ENCODE data around the gene NUDT2. TPM values are rescaled to one million over a fixed set of nuclear protein-coding genes. Genes with fewer than 3 reads are reported as not detected.

NUDT2 gene
- total and polyA plus RNA-seq, 2 donors (not counting 1 experiment from before 2014, with no cell fraction given), result 47.1 to 50.8 TPM

DNA sequence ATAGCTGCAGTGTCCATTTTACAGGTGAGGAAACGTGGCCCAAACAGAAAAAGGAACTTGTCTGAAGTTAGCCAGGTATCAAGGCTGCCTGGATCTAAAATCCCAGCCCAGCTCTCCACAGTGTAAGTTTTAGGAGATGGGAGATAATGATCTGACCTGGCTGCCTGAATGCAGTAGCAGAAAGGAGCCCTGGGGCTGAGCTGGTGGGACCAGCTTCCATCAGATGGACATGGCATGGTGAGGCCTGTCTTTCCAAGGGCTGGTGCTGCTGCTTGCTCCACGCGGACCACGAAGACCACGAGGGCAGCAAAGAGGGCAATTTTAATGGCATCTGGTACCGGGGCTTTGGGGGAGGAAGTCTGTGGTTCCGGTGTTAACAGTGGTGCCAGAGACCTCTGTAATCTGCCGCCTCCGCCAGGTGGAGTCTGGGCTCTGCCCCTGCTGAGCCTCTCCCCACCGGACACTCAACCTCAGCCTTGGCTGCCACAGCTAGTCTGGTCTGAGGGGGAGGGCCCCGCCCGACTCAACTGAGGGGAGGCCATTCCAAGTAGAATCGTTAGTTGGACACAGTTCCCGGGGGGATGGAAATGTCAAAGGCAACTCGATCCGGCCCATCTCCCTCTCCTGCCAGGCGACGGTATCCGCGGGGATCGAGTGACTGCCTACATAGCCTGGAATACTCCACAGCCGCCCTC lies 46.7 kb downstream of the NUDT2 start:
- H3K4me1 ChIP-seq (ENCODE audit: control insufficient read depth, extremely low read depth, insufficient read depth, low read length), result peaks cover 3% of the 10 kb centered on the region
- no peaks in the 10 kb centered on the region for H3K79me2 ChIP-seq (ENCODE audit: control insufficient read depth, insufficient read depth, low read length)
- peak overlapping the region; percentile 30 for H3K4me2 ChIP-seq (ENCODE audit: extremely low read depth, insufficient read depth, low read length)
- peak overlapping the region; percentile 52 to 92 (median 64) for H3K4me3 ChIP-seq (replicated peaks in 1 of 4; ENCODE audit: control extremely low read depth in 1 of 4, insufficient read depth in 1 of 4, low read depth in 3 of 4, low read length in 4 of 4)
- H2AFZ ChIP-seq (ENCODE audit: low read length), result no peak overlapping the region
- H3K27me3 ChIP-seq (ENCODE audit: control insufficient read depth, insufficient read depth, low read length), result peaks cover 14% of the 10 kb centered on the region
- no peaks in the 10 kb centered on the region for H3K36me3 ChIP-seq (ENCODE audit: control insufficient read depth, insufficient read depth, low read length)
- H3K9ac ChIP-seq (ENCODE audit: insufficient read depth, low read length), result peak overlapping the region; percentile 34
- peak in 1 of 2 donors; percentile 38 for DNase-seq (ENCODE audit: low read depth in 2 of 2)
- H3K27ac ChIP-seq (ENCODE audit: insufficient read depth, low read length), result no peak overlapping the region
- no peaks in the 10 kb centered on the region for H3K9me3 ChIP-seq (ENCODE audit: control insufficient read depth, insufficient read depth, low read depth, low read length)
- H4K20me1 ChIP-seq (ENCODE audit: control insufficient read depth, extremely low read depth, insufficient read depth, low read length), result no peaks in the 10 kb centered on the region
- TF ChIP-seq EZH2 (IDR thresholded peaks at IDR 0.05; ENCODE audit: low read length, missing control alignments), result no peak
- TF ChIP-seq, protein P1, sequence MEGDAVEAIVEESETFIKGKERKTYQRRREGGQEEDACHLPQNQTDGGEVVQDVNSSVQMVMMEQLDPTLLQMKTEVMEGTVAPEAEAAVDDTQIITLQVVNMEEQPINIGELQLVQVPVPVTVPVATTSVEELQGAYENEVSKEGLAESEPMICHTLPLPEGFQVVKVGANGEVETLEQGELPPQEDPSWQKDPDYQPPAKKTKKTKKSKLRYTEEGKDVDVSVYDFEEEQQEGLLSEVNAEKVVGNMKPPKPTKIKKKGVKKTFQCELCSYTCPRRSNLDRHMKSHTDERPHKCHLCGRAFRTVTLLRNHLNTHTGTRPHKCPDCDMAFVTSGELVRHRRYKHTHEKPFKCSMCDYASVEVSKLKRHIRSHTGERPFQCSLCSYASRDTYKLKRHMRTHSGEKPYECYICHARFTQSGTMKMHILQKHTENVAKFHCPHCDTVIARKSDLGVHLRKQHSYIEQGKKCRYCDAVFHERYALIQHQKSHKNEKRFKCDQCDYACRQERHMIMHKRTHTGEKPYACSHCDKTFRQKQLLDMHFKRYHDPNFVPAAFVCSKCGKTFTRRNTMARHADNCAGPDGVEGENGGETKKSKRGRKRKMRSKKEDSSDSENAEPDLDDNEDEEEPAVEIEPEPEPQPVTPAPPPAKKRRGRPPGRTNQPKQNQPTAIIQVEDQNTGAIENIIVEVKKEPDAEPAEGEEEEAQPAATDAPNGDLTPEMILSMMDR (conservative IDR thresholded peaks at IDR 0.05 in 1 of 2, IDR thresholded peaks at IDR 0.05 in 1 of 2; ENCODE audit: low read depth in 1 of 2, low read length in 2 of 2), result no peak

DNA sequence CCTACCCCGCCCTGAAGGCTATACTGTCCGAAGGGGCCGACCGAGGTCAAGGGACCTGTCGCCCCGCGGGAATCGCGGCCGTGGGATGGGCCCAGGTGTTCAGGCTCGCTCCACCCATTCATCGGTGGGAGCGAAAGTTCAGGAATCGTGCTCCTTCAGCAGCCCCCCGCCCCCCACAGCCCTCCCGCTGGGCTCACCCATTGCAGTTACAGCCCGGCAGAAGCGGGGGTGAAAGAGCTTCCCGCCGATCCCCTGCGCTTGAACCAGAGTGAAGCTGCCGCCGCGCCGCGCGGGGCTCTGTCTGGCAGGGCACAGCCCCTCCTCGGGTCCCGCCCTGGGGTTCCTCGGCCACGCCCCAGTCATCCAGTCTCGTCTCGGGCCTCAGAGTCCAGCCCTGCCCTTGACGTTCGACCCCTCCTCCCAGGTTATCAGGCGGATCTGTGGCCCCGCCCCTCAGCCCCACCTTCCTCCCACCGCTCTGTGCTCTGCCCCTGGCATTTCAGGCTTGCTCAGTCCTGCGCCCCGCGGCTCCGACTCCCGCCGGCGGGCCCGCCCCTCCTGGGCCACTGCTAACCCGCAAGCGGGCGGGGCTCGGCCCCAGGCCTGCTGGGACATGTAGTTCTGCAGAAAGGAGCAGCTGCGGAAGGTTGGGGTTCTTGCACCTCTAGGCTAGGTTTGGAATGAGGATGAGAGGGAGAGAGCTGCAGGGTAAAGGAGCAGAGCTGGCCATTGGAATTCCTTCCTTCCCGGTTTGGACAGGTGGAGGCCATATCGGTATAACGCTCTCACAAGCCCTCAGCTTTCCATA lies 47.4 kb downstream of the NUDT2 start, which contains the start of gene MYORG:
TSS of gene MYORG (minus strand) at position 303 of the 808 bp plus-strand sequence. CDS start 3,955 bp downstream, outside the sequence.
- Histone ChIP-seq H4K20me1 (ENCODE audit: control insufficient read depth, extremely low read depth, insufficient read depth, low read length) (no peaks in the 10 kb centered on the region), H3K79me2 (ENCODE audit: control insufficient read depth, insufficient read depth, low read length) (no peaks in the 10 kb centered on the region), H2AFZ (ENCODE audit: low read length) (peak within 1 kb of the TSS; percentile 89), H3K27ac (ENCODE audit: insufficient read depth, low read length) (no peak within 1 kb of the TSS), H3K36me3 (ENCODE audit: control insufficient read depth, insufficient read depth, low read length) (no peaks in the 10 kb centered on the region), H3K4me2 (ENCODE audit: extremely low read depth, insufficient read depth, low read length) (peak within 1 kb of the TSS; percentile 92), H3K9me3 (ENCODE audit: control insufficient read depth, insufficient read depth, low read depth, low read length) (no peaks in the 10 kb centered on the region), H3K9ac (ENCODE audit: insufficient read depth, low read length) (peak within 1 kb of the TSS; percentile 34), H3K4me3 (replicated peaks in 1 of 4; ENCODE audit: control extremely low read depth in 1 of 4, insufficient read depth in 1 of 4, low read depth in 3 of 4, low read length in 4 of 4) (peak within 1 kb of the TSS; percentile 52 to 92 (median 64)), H3K27me3 (ENCODE audit: control insufficient read depth, insufficient read depth, low read length) (peaks cover 14% of the 10 kb centered on the region), H3K4me1 (ENCODE audit: control insufficient read depth, extremely low read depth, insufficient read depth, low read length) (peaks cover 3% of the 10 kb centered on the region)
- DNase-seq (ENCODE audit: low read depth in 2 of 2), result peak; percentile 69 to 84
- no peak for TF ChIP-seq EZH2 (IDR thresholded peaks at IDR 0.05; ENCODE audit: low read length, missing control alignments)
- TF ChIP-seq, protein P1 (conservative IDR thresholded peaks at IDR 0.05 in 1 of 2, IDR thresholded peaks at IDR 0.05 in 1 of 2; ENCODE audit: low read depth in 1 of 2, low read length in 2 of 2), result no peak

DNA sequence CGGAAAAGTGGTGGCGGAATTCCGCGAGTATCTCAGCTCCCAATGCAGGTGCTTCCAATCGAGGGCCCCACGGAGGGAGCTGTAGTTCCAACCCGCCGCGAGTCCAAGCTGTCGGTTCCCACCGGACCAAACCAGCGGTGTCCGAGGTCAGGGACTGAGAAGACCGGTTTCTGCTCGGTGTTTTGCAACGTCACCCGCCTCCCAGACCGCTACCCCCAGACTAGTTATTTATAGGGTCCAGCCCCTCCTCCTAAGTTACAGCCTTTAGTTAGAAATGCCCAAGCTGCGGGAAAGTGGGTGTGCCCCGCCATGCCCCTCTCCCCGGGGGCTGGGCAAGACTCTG lies 48.0 kb downstream of the NUDT2 start:
- Histone ChIP-seq H3K4me1 (ENCODE audit: control insufficient read depth, extremely low read depth, insufficient read depth, low read length) (peaks cover 3% of the 10 kb centered on the region), H2AFZ (ENCODE audit: low read length) (peak overlapping the region; percentile 89), H3K4me3 (replicated peaks in 1 of 4; ENCODE audit: control extremely low read depth in 1 of 4, insufficient read depth in 1 of 4, low read depth in 3 of 4, low read length in 4 of 4) (peak overlapping the region; percentile 52 to 92 (median 64)), H3K27ac (ENCODE audit: insufficient read depth, low read length) (no peak overlapping the region), H3K4me2 (ENCODE audit: extremely low read depth, insufficient read depth, low read length) (peak overlapping the region; percentile 92), H3K27me3 (ENCODE audit: control insufficient read depth, insufficient read depth, low read length) (peaks cover 13% of the 10 kb centered on the region), H4K20me1 (ENCODE audit: control insufficient read depth, extremely low read depth, insufficient read depth, low read length) (no peaks in the 10 kb centered on the region), H3K9me3 (ENCODE audit: control insufficient read depth, insufficient read depth, low read depth, low read length) (no peaks in the 10 kb centered on the region), H3K36me3 (ENCODE audit: control insufficient read depth, insufficient read depth, low read length) (no peaks in the 10 kb centered on the region), H3K9ac (ENCODE audit: insufficient read depth, low read length) (no peak overlapping the region), H3K79me2 (ENCODE audit: control insufficient read depth, insufficient read depth, low read length) (no peaks in the 10 kb centered on the region)
- no peak for DNase-seq (ENCODE audit: low read depth in 2 of 2)
- TF ChIP-seq EZH2 (IDR thresholded peaks at IDR 0.05; ENCODE audit: low read length, missing control alignments), result no peak
- TF ChIP-seq, protein P1 (conservative IDR thresholded peaks at IDR 0.05 in 1 of 2, IDR thresholded peaks at IDR 0.05 in 1 of 2; ENCODE audit: low read depth in 1 of 2, low read length in 2 of 2), result no peak

All from fibroblast of lung (primary cell).